Thyroid gland (tissue), 4 donors: Measurements from ENCODE around the gene MYO16.

Experiments used
- CTCF ChIP-seq, 6 experiments: fragments of 200-600 bp in 3 of 6; fragments of 450-650 bp in 3 of 6; sonication (generic) in 3 of 6; IDR thresholded peaks; one replicate each; pipeline ENCODE4 v1.5.1; 2016 to 2019; ENCODE audit warnings: antibody characterized with exemption in 6 of 6, mild to moderate bottlenecking in 2 of 6, inconsistent platforms in 1 of 6, moderate library complexity in 1 of 6
- POLR2A ChIP-seq, 2 donors: fragments of 450-650 bp; IDR thresholded peaks; one replicate each; pipeline ENCODE4 v1.6.1; 2017; ENCODE audit warnings: antibody characterized with exemption in 2 of 2, mild to moderate bottlenecking in 2 of 2, moderate library complexity in 1 of 2

- TF ChIP-seq CTCF (IDR thresholded peaks at IDR 0.05), result no peak
- no peak for TF ChIP-seq POLR2A (IDR thresholded peaks at IDR 0.05)
These were observed 443.1 kb downstream of the MYO16 start for GRCh38 chr13:109072505-109072904.
